K562 (cell line): Measurements from ENCODE around the gene SKOR1. TPM values are rescaled to one million over a fixed set of nuclear protein-coding genes. Genes with fewer than 3 reads are reported as not detected.

ENCODE experiments used
- CREB1 ChIP-seq, 2 experiments: sonication (generic) in 1 of 2; formaldehyde crosslinking in 1 of 2; IDR thresholded peaks; 2 replicates each; pipeline versions ENCODE4 v1.6.1 to v1.8.0; 2012 to 2022; ENCODE audit warnings: inconsistent platforms in 1 of 2, mild to moderate bottlenecking in 1 of 2, missing genetic modification reagents in 1 of 2, moderate library complexity in 1 of 2
- DDX20 ChIP-seq: fragments of 450-650 bp; IDR thresholded peaks from 2 replicates; pipeline ENCODE4 v1.6.1; 2016; ENCODE audit warnings: missing genetic modification characterization, low read depth, mild to moderate bottlenecking, missing compliant biosample characterization, moderate library complexity
- EP300 ChIP-seq: IDR thresholded peaks from 2 replicates; pipeline ENCODE4 v1.6.1; 2012; ENCODE audit warnings: low read length, improper control_type of control experiment
- FOXJ3 ChIP-seq: sonication (generic); formaldehyde crosslinking; IDR thresholded peaks from 2 replicates; pipeline ENCODE4 v1.4.0; 2020; ENCODE audit warnings: mild to moderate bottlenecking, missing genetic modification reagents
- GABPA ChIP-seq: fragments of 200-800 bp; sonication (Bioruptor generic); conservative IDR thresholded peaks from 2 replicates; pipeline ENCODE4 v1.6.1; 2016; ENCODE audit warnings: low read depth, missing genetic modification characterization, missing compliant biosample characterization
- NFE2L1 ChIP-seq: fragments of 450-650 bp; IDR thresholded peaks from 2 replicates; pipeline ENCODE4 v1.6.1; 2016; ENCODE audit warnings: missing genetic modification characterization, low read depth, mild to moderate bottlenecking, missing compliant biosample characterization, moderate library complexity, borderline replicate concordance
- RBM14 ChIP-seq: fragments of 200-400 bp; formaldehyde crosslinking; IDR thresholded peaks from 2 replicates; pipeline ENCODE4 v1.6.1; 2018; ENCODE audit warnings: low read depth, mild to moderate bottlenecking, low read length, moderate library complexity, borderline replicate concordance; ENCODE audit not compliant: insufficient read depth
- SP1 ChIP-seq: sonication (generic); formaldehyde crosslinking; IDR thresholded peaks from 2 replicates; pipeline ENCODE4 v1.8.1; 2022; ENCODE audit warnings: mild to moderate bottlenecking, missing genetic modification reagents
- U2AF1 ChIP-seq: fragments of 200-400 bp; formaldehyde crosslinking; optimal IDR thresholded peaks from 2 replicates; pipeline ENCODE3; 2017; ENCODE audit warnings: mild to moderate bottlenecking, low read depth, low read length, moderate library complexity
- ZNF146 ChIP-seq: IDR thresholded peaks from one replicate; pipeline ENCODE4 v1.6.1; 2018; ENCODE audit warnings: missing compliant biosample characterization; ENCODE audit not compliant: unreplicated experiment
- ZNF586 ChIP-seq: fragments of 450-650 bp; formaldehyde crosslinking; conservative IDR thresholded peaks from 2 replicates; pipeline ENCODE4 v1.4.0; 2020; ENCODE audit warnings: mild to moderate bottlenecking, moderate library complexity
- polyA plus RNA-seq, 8 experiments: library from polyadenylated mRNA; depleted of rRNA in 4 of 8; stranded (reverse) in 5 of 8; unstranded in 3 of 8; fragments of >200 nt; fragmentation: Nextera tagmentation in 2 of 8; fragmentation: Illumina TruSeq in 1 of 8; extraction: Ambion mirVana in 2 of 8; extraction: Trizol in 1 of 8; gene quantifications; 2 replicates each; pipeline versions ENCODE4 v1.2.1 to v1.2.3, GENCODE V29; 2011 to 2014; ENCODE audit warnings: inconsistent platforms in 1 of 8, missing spikeins in 1 of 8
- total RNA-seq, 7 experiments: library from RNA; depleted of rRNA in 6 of 7; stranded (reverse); fragments of >200 nt in 6 of 7; fragmentation: Illumina TruSeq in 2 of 7; extraction: Trizol in 2 of 7; gene quantifications; 2 replicates each; pipeline versions ENCODE4 v1.2.1 to v1.2.3, GENCODE V29; 2011 to 2021; ENCODE audit warnings: low replicate concordance in 1 of 7
- TF ChIP-seq, protein P1 (sequence below): fragments of 250-450 bp; sonication (Bioruptor Pico); IDR thresholded peaks from 2 replicates; pipeline ENCODE4 v1.4.0; 2020; ENCODE audit warnings: mild to moderate bottlenecking, moderate library complexity
- TF ChIP-seq, protein P2 (sequence below): fragments of 450-650 bp; formaldehyde crosslinking; IDR thresholded peaks from 2 replicates; pipeline ENCODE4 v1.4.0; 2022; ENCODE audit warnings: mild to moderate bottlenecking, moderate library complexity
- TF ChIP-seq, protein P3 (sequence below): sonication (generic); formaldehyde crosslinking; IDR thresholded peaks from 2 replicates; pipeline ENCODE4 v1.8.0; 2022; ENCODE audit warnings: mild to moderate bottlenecking, missing genetic modification reagents
- TF ChIP-seq, protein P4 (sequence below): fragments of 450-650 bp; formaldehyde crosslinking; IDR thresholded peaks from 2 replicates; pipeline ENCODE4 v1.4.0; 2020; ENCODE audit warnings: mild to moderate bottlenecking, moderate library complexity
- TF ChIP-seq, protein P5 (sequence below): fragments of 450-650 bp; IDR thresholded peaks from 2 replicates; pipeline ENCODE4 v1.6.1; 2014; ENCODE audit warnings: low read depth, mild to moderate bottlenecking, moderate library complexity, borderline replicate concordance
- TF ChIP-seq, protein P6 (sequence below): IDR thresholded peaks from 3 replicates; pipeline ENCODE4 v1.6.1; 2011; ENCODE audit warnings: borderline replicate concordance, mild to moderate bottlenecking; ENCODE audit not compliant: insufficient read length, insufficient read depth

Gene SKOR1
- total and polyA plus RNA-seq, 9 of the 15 experiments (the other 6 are each of a cell fraction or from before 2014, with no cell fraction given) = 0.04 to 0.41 (median 0.09) TPM; not detected in 3

DNA sequence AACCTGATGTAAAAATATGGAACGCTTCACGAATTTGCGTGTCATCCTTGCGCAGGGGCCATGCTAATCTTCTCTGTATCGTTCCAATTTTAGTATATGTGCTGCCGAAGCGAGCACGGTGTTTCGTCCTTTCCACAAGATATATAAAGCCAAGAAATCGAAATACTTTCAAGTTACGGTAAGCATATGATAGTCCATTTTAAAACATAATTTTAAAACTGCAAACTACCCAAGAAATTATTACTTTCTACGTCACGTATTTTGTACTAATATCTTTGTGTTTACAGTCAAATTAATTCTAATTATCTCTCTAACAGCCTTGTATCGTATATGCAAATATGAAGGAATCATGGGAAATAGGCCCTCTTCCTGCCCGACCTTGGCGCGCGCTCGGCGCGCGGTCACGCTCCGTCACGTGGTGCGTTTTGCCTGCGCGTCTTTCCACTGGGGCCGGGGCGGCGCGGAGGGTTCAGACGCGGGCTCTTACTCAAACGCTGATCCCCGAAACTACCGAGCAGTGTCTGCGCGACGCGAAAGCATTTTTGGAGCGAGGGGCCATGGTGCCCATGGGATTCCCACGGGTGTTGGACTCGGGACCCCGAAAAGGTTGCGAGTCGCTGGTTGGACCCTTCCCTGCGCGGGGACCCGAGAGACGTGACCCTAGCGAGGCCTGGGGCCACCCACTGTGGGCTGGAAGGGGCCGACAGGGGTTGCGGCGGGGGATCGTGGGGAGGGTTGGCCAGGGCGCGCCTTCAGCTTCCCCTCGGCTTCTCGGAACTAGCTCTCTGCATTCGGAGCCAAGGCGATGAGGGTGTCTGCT is 14.8 kb downstream of the SKOR1 start, which contains the start of gene RNU6-1 (continued):
- TF ChIP-seq, protein P1, sequence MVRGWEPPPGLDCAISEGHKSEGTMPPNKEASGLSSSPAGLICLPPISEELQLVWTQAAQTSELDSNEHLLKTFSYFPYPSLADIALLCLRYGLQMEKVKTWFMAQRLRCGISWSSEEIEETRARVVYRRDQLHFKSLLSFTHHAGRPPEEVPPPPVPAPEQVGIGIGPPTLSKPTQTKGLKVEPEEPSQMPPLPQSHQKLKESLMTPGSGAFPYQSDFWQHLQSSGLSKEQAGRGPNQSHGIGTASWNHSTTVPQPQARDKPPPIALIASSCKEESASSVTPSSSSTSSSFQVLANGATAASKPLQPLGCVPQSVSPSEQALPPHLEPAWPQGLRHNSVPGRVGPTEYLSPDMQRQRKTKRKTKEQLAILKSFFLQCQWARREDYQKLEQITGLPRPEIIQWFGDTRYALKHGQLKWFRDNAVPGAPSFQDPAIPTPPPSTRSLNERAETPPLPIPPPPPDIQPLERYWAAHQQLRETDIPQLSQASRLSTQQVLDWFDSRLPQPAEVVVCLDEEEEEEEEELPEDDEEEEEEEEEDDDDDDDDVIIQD (CRISPR knock-in tag) = no peak
- TF ChIP-seq DDX20 = no peak
- no peak for TF ChIP-seq ZNF146 (CRISPR knock-in tag)
- peak; percentile 66 for TF ChIP-seq GABPA (tag)
- TF ChIP-seq, protein P2, sequence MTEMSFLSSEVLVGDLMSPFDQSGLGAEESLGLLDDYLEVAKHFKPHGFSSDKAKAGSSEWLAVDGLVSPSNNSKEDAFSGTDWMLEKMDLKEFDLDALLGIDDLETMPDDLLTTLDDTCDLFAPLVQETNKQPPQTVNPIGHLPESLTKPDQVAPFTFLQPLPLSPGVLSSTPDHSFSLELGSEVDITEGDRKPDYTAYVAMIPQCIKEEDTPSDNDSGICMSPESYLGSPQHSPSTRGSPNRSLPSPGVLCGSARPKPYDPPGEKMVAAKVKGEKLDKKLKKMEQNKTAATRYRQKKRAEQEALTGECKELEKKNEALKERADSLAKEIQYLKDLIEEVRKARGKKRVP (CRISPR knock-in tag) = no peak
- TF ChIP-seq U2AF1 = no peak
- no peak for TF ChIP-seq FOXJ3
- TF ChIP-seq NFE2L1 (tag) = no peak
- peak; percentile 64 for TF ChIP-seq CREB1 (IDR thresholded peaks at IDR 0.05)
- TF ChIP-seq CREB1 (CRISPR knock-in tag; IDR thresholded peaks at IDR 0.05) = peak; percentile 74; the same call in 1 of the 2 replicates
- TF ChIP-seq, protein P3, sequence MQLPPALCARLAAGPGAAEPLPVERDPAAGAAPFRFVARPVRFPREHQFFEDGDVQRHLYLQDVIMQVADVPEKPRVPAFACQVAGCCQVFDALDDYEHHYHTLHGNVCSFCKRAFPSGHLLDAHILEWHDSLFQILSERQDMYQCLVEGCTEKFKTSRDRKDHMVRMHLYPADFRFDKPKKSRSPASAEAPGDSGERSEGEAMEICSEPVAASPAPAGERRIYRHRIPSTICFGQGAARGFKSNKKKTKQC (CRISPR knock-in tag) = no peak
- TF ChIP-seq, protein P4, sequence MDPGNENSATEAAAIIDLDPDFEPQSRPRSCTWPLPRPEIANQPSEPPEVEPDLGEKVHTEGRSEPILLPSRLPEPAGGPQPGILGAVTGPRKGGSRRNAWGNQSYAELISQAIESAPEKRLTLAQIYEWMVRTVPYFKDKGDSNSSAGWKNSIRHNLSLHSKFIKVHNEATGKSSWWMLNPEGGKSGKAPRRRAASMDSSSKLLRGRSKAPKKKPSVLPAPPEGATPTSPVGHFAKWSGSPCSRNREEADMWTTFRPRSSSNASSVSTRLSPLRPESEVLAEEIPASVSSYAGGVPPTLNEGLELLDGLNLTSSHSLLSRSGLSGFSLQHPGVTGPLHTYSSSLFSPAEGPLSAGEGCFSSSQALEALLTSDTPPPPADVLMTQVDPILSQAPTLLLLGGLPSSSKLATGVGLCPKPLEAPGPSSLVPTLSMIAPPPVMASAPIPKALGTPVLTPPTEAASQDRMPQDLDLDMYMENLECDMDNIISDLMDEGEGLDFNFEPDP (CRISPR knock-in tag) = no peak
- TF ChIP-seq SP1 (CRISPR knock-in tag) = no peak; the same call in none of the 2 replicates
- no peak for TF ChIP-seq RBM14
- TF ChIP-seq, protein P5, sequence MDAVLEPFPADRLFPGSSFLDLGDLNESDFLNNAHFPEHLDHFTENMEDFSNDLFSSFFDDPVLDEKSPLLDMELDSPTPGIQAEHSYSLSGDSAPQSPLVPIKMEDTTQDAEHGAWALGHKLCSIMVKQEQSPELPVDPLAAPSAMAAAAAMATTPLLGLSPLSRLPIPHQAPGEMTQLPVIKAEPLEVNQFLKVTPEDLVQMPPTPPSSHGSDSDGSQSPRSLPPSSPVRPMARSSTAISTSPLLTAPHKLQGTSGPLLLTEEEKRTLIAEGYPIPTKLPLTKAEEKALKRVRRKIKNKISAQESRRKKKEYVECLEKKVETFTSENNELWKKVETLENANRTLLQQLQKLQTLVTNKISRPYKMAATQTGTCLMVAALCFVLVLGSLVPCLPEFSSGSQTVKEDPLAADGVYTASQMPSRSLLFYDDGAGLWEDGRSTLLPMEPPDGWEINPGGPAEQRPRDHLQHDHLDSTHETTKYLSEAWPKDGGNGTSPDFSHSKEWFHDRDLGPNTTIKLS = peak; percentile 50; the same call in 1 of the 2 replicates
- TF ChIP-seq, protein P6, sequence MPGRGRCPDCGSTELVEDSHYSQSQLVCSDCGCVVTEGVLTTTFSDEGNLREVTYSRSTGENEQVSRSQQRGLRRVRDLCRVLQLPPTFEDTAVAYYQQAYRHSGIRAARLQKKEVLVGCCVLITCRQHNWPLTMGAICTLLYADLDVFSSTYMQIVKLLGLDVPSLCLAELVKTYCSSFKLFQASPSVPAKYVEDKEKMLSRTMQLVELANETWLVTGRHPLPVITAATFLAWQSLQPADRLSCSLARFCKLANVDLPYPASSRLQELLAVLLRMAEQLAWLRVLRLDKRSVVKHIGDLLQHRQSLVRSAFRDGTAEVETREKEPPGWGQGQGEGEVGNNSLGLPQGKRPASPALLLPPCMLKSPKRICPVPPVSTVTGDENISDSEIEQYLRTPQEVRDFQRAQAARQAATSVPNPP = peak; percentile 80
- TF ChIP-seq EP300 = no peak; the same call in 1 of the 2 replicates
- no peak for TF ChIP-seq ZNF586 (CRISPR knock-in tag)
